B cell (primary cell): ENCODE data around the gene TNIP1. TPM values are rescaled to one million over a fixed set of nuclear protein-coding genes. Genes with fewer than 3 reads are reported as not detected.

ENCODE experiments used
- ATAC-seq: fragments of 200-7000 bp; cut with Tn5 transposase; one replicate; pipeline ENCODE4 v1.10.0; 2021; ENCODE audit warnings: low read depth, mild to moderate bottlenecking, moderate number of reproducible peaks, moderate library complexity
- CTCF ChIA-PET: fragments of 350-600 bp; sonication (Branson Sonifier 250); formaldehyde crosslinking; loops from one replicate; lab custom pipeline; 2021; ENCODE audit warnings: antibody characterized with exemption, inconsistent platforms; lab: Charles Lee
- POLR2A ChIA-PET: fragments of 350-600 bp; sonication (Branson Sonifier 250); formaldehyde crosslinking; loops from one replicate; lab custom pipeline; 2021; ENCODE audit warnings: antibody characterized with exemption; lab: Charles Lee
- DNase-seq: peaks from one replicate; pipeline ENCODE4 v3.0.0; 2013
- H2AFZ ChIP-seq: 2 replicates; pipeline ENCODE4 v1.6.1; 2012; ENCODE audit warnings: mild to moderate bottlenecking, low read depth, low read length; ENCODE audit not compliant: insufficient read depth, poor library complexity, severe bottlenecking
- H3K27ac ChIP-seq, 2 donors: 1 replicate in 1 of 2; 2 replicates in 1 of 2; pipeline ENCODE4 v1.5.1; 2012 to 2013; ENCODE audit warnings: low read length in 2 of 2, mild to moderate bottlenecking in 2 of 2, moderate library complexity in 1 of 2
- H3K27me3 ChIP-seq, 4 experiments: fragments of 200-600 bp in 1 of 4; sonication (generic) in 1 of 4; replicated peaks in 1 of 4; 1 replicate in 2 of 4; 2 replicates in 2 of 4; pipeline versions ENCODE4 v1.6.1 to v1.7.0; 2013 to 2016; ENCODE audit warnings: low read length in 3 of 4, mild to moderate bottlenecking in 2 of 4, mixed read lengths in 1 of 4, moderate library complexity in 1 of 4; ENCODE audit not compliant: insufficient read depth in 4 of 4, control insufficient read depth in 3 of 4; ENCODE audit errors: control extremely low read depth in 1 of 4
- H3K36me3 ChIP-seq, 2 experiments: replicated peaks in 1 of 2; 1 replicate in 1 of 2; 2 replicates in 1 of 2; pipeline versions ENCODE4 v1.6.1 to v1.7.1; 2013; ENCODE audit warnings: low read length in 1 of 2; ENCODE audit not compliant: insufficient read depth in 2 of 2, control insufficient read depth in 1 of 2; ENCODE audit errors: control extremely low read depth in 1 of 2, extremely low read depth in 1 of 2
- H3K4me1 ChIP-seq, 2 donors: fragments of 200-600 bp in 1 of 2; sonication (generic) in 1 of 2; 1 replicate in 1 of 2; 2 replicates in 1 of 2; pipeline versions ENCODE4 v1.5.1 to v1.6.1; 2013 to 2017; ENCODE audit warnings: low read length in 2 of 2; ENCODE audit not compliant: control insufficient read depth in 2 of 2, insufficient read depth in 2 of 2
- H3K4me2 ChIP-seq: replicated peaks from 2 replicates; pipeline ENCODE3; 2012; ENCODE audit warnings: mild to moderate bottlenecking, low read depth, low read length; ENCODE audit not compliant: poor library complexity, severe bottlenecking
- H3K4me3 ChIP-seq, 5 experiments: fragments of 200-600 bp in 1 of 5; sonication (generic) in 1 of 5; 1 replicate in 3 of 5; 2 replicates in 2 of 5; pipeline versions ENCODE4 v1.5.1 to v1.7.0; 2011 to 2016; ENCODE audit warnings: low read length in 4 of 5, mild to moderate bottlenecking in 4 of 5, low read depth in 2 of 5, control low read depth in 1 of 5, moderate library complexity in 1 of 5; ENCODE audit not compliant: insufficient read depth in 1 of 5; ENCODE audit errors: control extremely low read depth in 1 of 5, extremely low read depth in 1 of 5
- H3K79me2 ChIP-seq: fragments of 200-600 bp; sonication (generic); one replicate; pipeline ENCODE4 v1.6.0; 2016; ENCODE audit warnings: low read length; ENCODE audit not compliant: control insufficient read depth, insufficient read depth
- H3K9ac ChIP-seq: fragments of 200-600 bp; sonication (generic); 2 replicates; pipeline ENCODE4 v1.6.1; 2017; ENCODE audit warnings: mild to moderate bottlenecking, low read length, moderate library complexity
- H3K9me3 ChIP-seq, 3 donors: one replicate each; pipeline versions ENCODE4 v1.6.1 to v1.7.1; 2013; ENCODE audit warnings: low read length in 2 of 3; ENCODE audit not compliant: control insufficient read depth in 2 of 3, insufficient read depth in 1 of 3; ENCODE audit errors: control extremely low read depth in 1 of 3
- H4K20me1 ChIP-seq: 2 replicates; pipeline ENCODE4 v1.6.0; 2012; ENCODE audit warnings: mild to moderate bottlenecking, low read length; ENCODE audit not compliant: insufficient read depth, control insufficient read depth, poor library complexity, severe bottlenecking
- H3K27ac Mint-ChIP-seq: one replicate; pipeline ENCODE4 v1.8.0; 2021; ENCODE audit warnings: mixed read lengths
- H3K27me3 Mint-ChIP-seq: one replicate; pipeline ENCODE4 v1.8.0; 2021; ENCODE audit warnings: mixed read lengths
- H3K4me1 Mint-ChIP-seq: one replicate; pipeline ENCODE4 v1.8.0; 2021; ENCODE audit warnings: mixed read lengths
- H3K4me3 Mint-ChIP-seq: one replicate; pipeline ENCODE4 v1.8.0; 2021; ENCODE audit warnings: mixed read lengths
- H3K9me3 Mint-ChIP-seq: one replicate; pipeline ENCODE4 v1.8.0; 2022; ENCODE audit warnings: mixed read lengths; ENCODE audit not compliant: insufficient read depth
- CTCF ChIP-seq: fragments of 200-600 bp; IDR thresholded peaks from one replicate; pipeline ENCODE4 v1.8.0; 2022; ENCODE audit warnings: antibody characterized with exemption, mild to moderate bottlenecking
- EZH2 ChIP-seq: IDR thresholded peaks from 2 replicates; pipeline ENCODE4 v1.6.1; 2012; ENCODE audit warnings: borderline replicate concordance, low read depth, mild to moderate bottlenecking, moderate library complexity, low read length; ENCODE audit not compliant: insufficient read depth, poor library complexity, severe bottlenecking
- WGBS: methylation state at CpG from one replicate; pipeline ENCODE4 v1.1.5; 2013; ENCODE audit warnings: missing lambda C conversion rate; ENCODE audit not compliant: insufficient coverage; 5-methylcytosine and 5-hydroxymethylcytosine counted together
- intact Hi-C: fragments of 100-400 bp; cut with micrococcal nuclease; formaldehyde crosslinking; loops from one replicate; pipeline ENCODE4 v1.10.0; 2022
- polyA plus RNA-seq: library from polyadenylated mRNA; depleted of rRNA; stranded (reverse); fragments of >200 nt; gene quantifications from 2 replicates; pipeline ENCODE4 v1.2.3, GENCODE V29; 2012
- total RNA-seq, 2 donors: library from RNA; stranded (reverse); fragments of 120-200 nt in 1 of 2; gene quantifications; 1 replicate in 1 of 2; 2 replicates in 1 of 2; pipeline versions ENCODE4 v1.2.3 to v1.2.4, GENCODE V29; 2013 to 2022

TNIP1 gene
- total and polyA plus RNA-seq, 2 donors (not counting 1 experiment from before 2014, with no cell fraction given): 108 to 294 TPM

DNA sequence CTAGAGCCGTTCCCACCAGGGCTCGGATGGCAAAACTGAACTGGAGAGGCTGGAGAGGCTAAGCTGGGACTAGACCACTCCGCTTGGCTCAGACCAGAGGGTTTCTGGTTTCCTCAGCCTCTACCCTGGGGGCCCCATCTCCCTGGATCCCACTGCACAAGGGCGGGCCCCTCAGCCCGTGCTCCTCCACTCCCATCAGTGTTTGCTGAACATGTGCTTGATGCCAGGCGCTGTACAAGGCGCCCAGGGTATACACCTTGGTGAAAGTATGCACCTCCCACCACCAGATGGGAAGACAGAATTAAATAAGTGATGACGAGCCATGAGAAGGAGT is 42.5 kb downstream of the TNIP1 start:
- H4K20me1 ChIP-seq: peaks cover 82% of the 10 kb centered on the region
- 100% methylated on average over 6 of the region's 8 CpGs for WGBS
- no peak for TF ChIP-seq EZH2
- TF ChIP-seq CTCF: no peak
- Mint-ChIP-seq H3K27ac (no peak overlapping the region), H3K27me3 (no peaks in the 10 kb centered on the region), H3K9me3 (no peaks in the 10 kb centered on the region), H3K4me3 (no peak overlapping the region), H3K4me1 (no peaks in the 10 kb centered on the region)
- ATAC-seq (no peak), DNase-seq (no peak)
- intact Hi-C loops: no loop called here
- H3K27ac ChIP-seq: no peak overlapping the region
- H3K36me3 ChIP-seq: peaks cover 3 to 99% of the 10 kb centered on the region in 2 experiments
- H3K79me2 ChIP-seq: no peaks in the 10 kb centered on the region
- no peaks in the 10 kb centered on the region for H3K9me3 ChIP-seq
- ChIA-PET POLR2A (no interaction called here), CTCF (interaction anchor here (0.9 to 1.0 kb wide), 2 partner anchors 10 to 14 kb away, joined by 3 to 7 read pairs; no protein-coding TSS in a partner anchor)
- H2AFZ ChIP-seq: no peak overlapping the region
- no peaks in the 10 kb centered on the region for H3K4me1 ChIP-seq
- no peaks in the 10 kb centered on the region for H3K27me3 ChIP-seq
- no peak overlapping the region for H3K9ac ChIP-seq
- no peak overlapping the region for H3K4me3 ChIP-seq
- no peak overlapping the region for H3K4me2 ChIP-seq

DNA sequence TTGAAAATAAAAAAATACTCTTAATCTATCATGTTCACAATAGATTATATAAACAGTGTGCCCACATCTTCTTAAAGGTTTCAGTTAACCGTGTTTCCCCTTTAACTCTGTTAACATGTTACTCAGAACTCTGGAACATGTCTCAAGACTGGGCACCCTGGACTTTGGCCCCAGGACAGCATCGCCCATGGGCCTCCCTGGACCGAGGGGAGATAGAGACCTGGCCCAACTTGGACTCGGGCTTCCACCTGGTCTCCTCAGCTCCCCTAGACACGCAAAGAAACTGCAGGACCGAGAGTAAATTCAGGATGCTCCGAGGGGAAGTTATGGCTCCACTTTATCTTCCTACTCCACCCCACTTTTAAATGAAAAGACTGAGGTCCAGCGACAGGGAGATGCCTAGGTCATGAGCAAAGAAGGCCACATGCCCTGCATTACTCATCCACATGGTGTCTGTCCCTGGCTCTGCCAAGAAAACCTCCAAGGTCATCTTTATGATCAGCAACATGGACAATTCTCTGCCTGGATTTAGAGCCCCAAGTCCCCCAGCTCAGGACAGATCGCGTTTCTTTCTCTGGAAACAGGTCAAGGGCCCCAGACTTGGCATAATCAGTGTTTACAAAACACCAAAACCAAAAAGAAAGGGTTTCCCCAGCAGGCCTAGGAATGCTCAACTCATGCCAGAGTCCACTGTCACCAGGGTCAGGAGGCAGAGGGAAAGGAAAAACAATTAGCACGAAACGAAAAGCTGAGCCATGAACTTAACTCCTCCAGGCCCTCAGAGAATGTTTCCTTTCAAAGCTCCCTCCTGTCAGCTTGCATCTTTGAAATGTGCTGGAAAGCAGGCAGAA is 43.0 kb downstream of the TNIP1 start:
- no peak overlapping the region for H3K4me2 ChIP-seq
- no peak for DNase-seq
- no peak overlapping the region for H3K9ac ChIP-seq
- no peak for TF ChIP-seq CTCF
- TF ChIP-seq EZH2: no peak
- ATAC-seq: no peak
- H2AFZ ChIP-seq: no peak overlapping the region
- Mint-ChIP-seq H3K9me3 (no peaks in the 10 kb centered on the region), H3K27ac (no peak overlapping the region), H3K27me3 (no peaks in the 10 kb centered on the region), H3K4me3 (no peak overlapping the region), H3K4me1 (no peaks in the 10 kb centered on the region)
- H3K4me3 ChIP-seq: no peak overlapping the region
- no peaks in the 10 kb centered on the region for H3K27me3 ChIP-seq
- ChIA-PET CTCF (interaction anchor here (0.9 kb wide), 1 partner anchor 10 kb away, joined by 3 read pairs; no protein-coding TSS in a partner anchor), POLR2A (no interaction called here)
- intact Hi-C loops: no loop called here
- H3K27ac ChIP-seq: no peak overlapping the region
- no peaks in the 10 kb centered on the region for H3K4me1 ChIP-seq
- H4K20me1 ChIP-seq: peaks cover 76% of the 10 kb centered on the region
- H3K9me3 ChIP-seq: no peaks in the 10 kb centered on the region
- peaks cover 3 to 97% of the 10 kb centered on the region in 2 experiments for H3K36me3 ChIP-seq
- 98% methylated on average over 10 of the region's 12 CpGs for WGBS
- H3K79me2 ChIP-seq: no peaks in the 10 kb centered on the region
